Stimulated activated CD4-positive, alpha-beta T cell treated with anti-CD3 and anti-CD28 coated beads, Interleukin-4, amount 100 ng/mL, for 1 hour (primary cell): Measurements from ENCODE around the gene RASSF6.
"Not testable (repeated sequence)": the region's sequence is repeated elsewhere in the genome, so short reads cannot be mapped to it uniquely, and the experiment has no call there.

ENCODE experiments used
- DNase-seq: peaks from one replicate; pipeline ENCODE4 v3.0.0-alpha.2; 2020

Gene RASSF6

GRCh38 chr4:73620115-73620792 is at the start of gene RASSF6:
Gene RASSF6 (minus strand): TSS chr4:73620436. CDS start chr4:73611795, 8,641 bp downstream.
- no peak for DNase-seq

GRCh38 chr4:73669410-73670183 is 49.4 kb upstream of the RASSF6 start:
- no peak for DNase-seq

- no peak for DNase-seq
Observed at GRCh38 chr4:73668782-73669201, 48.6 kb upstream of the RASSF6 start.

- not testable (repeated sequence) for DNase-seq
Observed at GRCh38 chr4:73665924-73666323, 45.7 kb upstream of the RASSF6 start.

GRCh38 chr4:73664470-73664869 is 44.2 kb upstream of the RASSF6 start:
- no peak for DNase-seq

- DNase-seq = no peak
Observed at GRCh38 chr4:73663576-73663975, 43.3 kb upstream of the RASSF6 start.

- no peak for DNase-seq
Observed at GRCh38 chr4:73662709-73663546, 42.7 kb upstream of the RASSF6 start.

- no peak for DNase-seq
Observed at GRCh38 chr4:73661646-73662119, 41.4 kb upstream of the RASSF6 start.

GRCh38 chr4:73660808-73661207 is 40.6 kb upstream of the RASSF6 start:
- no peak for DNase-seq

- DNase-seq = no peak
Observed at GRCh38 chr4:73653695-73654106, 33.5 kb upstream of the RASSF6 start.

- DNase-seq = no peak
Observed at GRCh38 chr4:73650250-73650649, 30.0 kb upstream of the RASSF6 start.

GRCh38 chr4:73648478-73648877 is 28.2 kb upstream of the RASSF6 start:
- no peak for DNase-seq

GRCh38 chr4:73646117-73646516 is 25.9 kb upstream of the RASSF6 start:
- no peak for DNase-seq

GRCh38 chr4:73631565-73632226 is 11.5 kb upstream of the RASSF6 start:
- no peak for DNase-seq

- not testable (repeated sequence) for DNase-seq
Observed at GRCh38 chr4:73628834-73629233, 8.6 kb upstream of the RASSF6 start.

GRCh38 chr4:73621357-73621756 is 1.1 kb upstream of the RASSF6 start:
- DNase-seq = no peak

GRCh38 chr4:73619346-73619745 is 890 bp downstream of the RASSF6 start:
- DNase-seq = no peak

GRCh38 chr4:73617256-73617655 is 3.0 kb downstream of the RASSF6 start:
- no peak for DNase-seq

GRCh38 chr4:73615613-73616012 is 4.6 kb downstream of the RASSF6 start:
- no peak for DNase-seq

GRCh38 chr4:73614311-73614867 is 5.8 kb downstream of the RASSF6 start:
- no peak for DNase-seq

- no peak for DNase-seq
Observed at GRCh38 chr4:73613130-73613529, 7.1 kb downstream of the RASSF6 start.

GRCh38 chr4:73612032-73612431 is 8.2 kb downstream of the RASSF6 start:
- no peak for DNase-seq
